RWPE2 (cell line): Measurements from ENCODE around the gene UBXN7.
"Not testable (repeated sequence)": the region's sequence is repeated elsewhere in the genome, so short reads cannot be mapped to it uniquely, and the experiment has no call there.

ENCODE experiments used
- ATAC-seq: fragments of 200-7000 bp; cut with Tn5 transposase; 3 replicates; pipeline ENCODE4 v1.9.1; 2021; ENCODE audit warnings: low read depth
- DNase-seq: peaks from one replicate; pipeline ENCODE4 v3.0.0-alpha.2; 2020; ENCODE audit warnings: low spot score
- H3K27ac ChIP-seq: fragments of 450-650 bp; 2 replicates; pipeline ENCODE4 v1.5.1; 2017; ENCODE audit warnings: mild to moderate bottlenecking; ENCODE audit not compliant: poor library complexity, severe bottlenecking
- H3K27me3 ChIP-seq: fragments of 250-450 bp; sonication (Bioruptor Pico); 2 replicates; pipeline ENCODE4 v1.5.1; 2021; ENCODE audit warnings: mild to moderate bottlenecking, moderate library complexity; ENCODE audit not compliant: insufficient read depth, poor library complexity, severe bottlenecking
- H3K36me3 ChIP-seq: fragments of 250-450 bp; sonication (Bioruptor Pico); 2 replicates; pipeline ENCODE4 v1.5.1; 2020; ENCODE audit warnings: low read depth, mild to moderate bottlenecking, moderate library complexity
- H3K4me1 ChIP-seq: fragments of 250-450 bp; sonication (Bioruptor Pico); 2 replicates; pipeline ENCODE4 v1.5.1; 2021; ENCODE audit warnings: mild to moderate bottlenecking, moderate library complexity; ENCODE audit not compliant: insufficient read depth, poor library complexity, severe bottlenecking
- H3K4me3 ChIP-seq: fragments of 250-450 bp; sonication (Bioruptor Pico); 2 replicates; pipeline ENCODE4 v1.5.1; 2021; ENCODE audit warnings: mild to moderate bottlenecking, moderate library complexity; ENCODE audit not compliant: severe bottlenecking
- H3K9me3 ChIP-seq: fragments of 250-450 bp; sonication (Bioruptor Pico); 2 replicates; pipeline ENCODE4 v1.5.1; 2021; ENCODE audit warnings: mild to moderate bottlenecking, moderate library complexity; ENCODE audit not compliant: severe bottlenecking
- TF ChIP-seq, protein P1 (sequence below): fragments of 450-650 bp; IDR thresholded peaks from one replicate; pipeline ENCODE4 v1.5.1; 2017; ENCODE audit warnings: mild to moderate bottlenecking, moderate library complexity; ENCODE audit not compliant: poor library complexity, severe bottlenecking

Gene UBXN7

DNA sequence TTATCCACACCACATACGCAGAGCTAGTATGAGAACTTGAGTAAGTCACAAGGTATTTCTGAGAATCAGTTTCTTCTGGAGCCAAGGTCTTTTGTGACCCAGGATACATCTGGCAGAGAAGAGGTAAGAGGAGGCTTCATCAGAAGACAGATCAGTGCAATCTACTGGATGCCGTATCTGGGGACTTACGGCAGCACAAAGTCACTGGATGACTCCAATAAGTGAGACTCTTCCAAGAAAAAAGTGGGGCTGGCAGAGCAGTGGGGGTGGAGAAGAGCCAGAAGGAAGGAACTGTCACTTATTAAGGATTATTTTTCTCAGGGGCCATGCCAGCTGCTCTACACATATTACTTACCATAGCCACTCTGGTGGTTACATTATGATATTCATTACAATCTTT lies 31.6 kb upstream of the UBXN7 start:
- Histone ChIP-seq H3K9me3 (no peaks in the 10 kb centered on the region), H3K27ac (no peak overlapping the region), H3K4me3 (no peak overlapping the region), H3K27me3 (no peaks in the 10 kb centered on the region), H3K36me3 (peaks cover 6% of the 10 kb centered on the region), H3K4me1 (no peaks in the 10 kb centered on the region)
- no peak for DNase-seq
- no peak for ATAC-seq
- TF ChIP-seq, protein P1, sequence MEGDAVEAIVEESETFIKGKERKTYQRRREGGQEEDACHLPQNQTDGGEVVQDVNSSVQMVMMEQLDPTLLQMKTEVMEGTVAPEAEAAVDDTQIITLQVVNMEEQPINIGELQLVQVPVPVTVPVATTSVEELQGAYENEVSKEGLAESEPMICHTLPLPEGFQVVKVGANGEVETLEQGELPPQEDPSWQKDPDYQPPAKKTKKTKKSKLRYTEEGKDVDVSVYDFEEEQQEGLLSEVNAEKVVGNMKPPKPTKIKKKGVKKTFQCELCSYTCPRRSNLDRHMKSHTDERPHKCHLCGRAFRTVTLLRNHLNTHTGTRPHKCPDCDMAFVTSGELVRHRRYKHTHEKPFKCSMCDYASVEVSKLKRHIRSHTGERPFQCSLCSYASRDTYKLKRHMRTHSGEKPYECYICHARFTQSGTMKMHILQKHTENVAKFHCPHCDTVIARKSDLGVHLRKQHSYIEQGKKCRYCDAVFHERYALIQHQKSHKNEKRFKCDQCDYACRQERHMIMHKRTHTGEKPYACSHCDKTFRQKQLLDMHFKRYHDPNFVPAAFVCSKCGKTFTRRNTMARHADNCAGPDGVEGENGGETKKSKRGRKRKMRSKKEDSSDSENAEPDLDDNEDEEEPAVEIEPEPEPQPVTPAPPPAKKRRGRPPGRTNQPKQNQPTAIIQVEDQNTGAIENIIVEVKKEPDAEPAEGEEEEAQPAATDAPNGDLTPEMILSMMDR: no peak

DNA sequence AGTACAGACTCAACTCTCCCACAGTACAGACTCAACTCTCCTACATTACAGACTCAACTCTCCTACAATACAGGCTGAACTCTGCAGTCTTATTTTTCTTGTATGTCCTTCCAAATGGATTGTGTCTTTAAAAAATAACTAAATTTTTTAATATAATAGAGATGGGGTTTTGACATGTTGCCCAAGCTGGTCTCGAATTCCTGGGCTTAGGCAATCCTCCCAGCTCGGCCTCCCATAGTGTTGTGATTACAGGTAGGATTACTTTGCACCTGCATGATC lies 31.2 kb upstream of the UBXN7 start:
- ATAC-seq: no peak
- TF ChIP-seq, protein P1: no peak
- no peak for DNase-seq

DNA sequence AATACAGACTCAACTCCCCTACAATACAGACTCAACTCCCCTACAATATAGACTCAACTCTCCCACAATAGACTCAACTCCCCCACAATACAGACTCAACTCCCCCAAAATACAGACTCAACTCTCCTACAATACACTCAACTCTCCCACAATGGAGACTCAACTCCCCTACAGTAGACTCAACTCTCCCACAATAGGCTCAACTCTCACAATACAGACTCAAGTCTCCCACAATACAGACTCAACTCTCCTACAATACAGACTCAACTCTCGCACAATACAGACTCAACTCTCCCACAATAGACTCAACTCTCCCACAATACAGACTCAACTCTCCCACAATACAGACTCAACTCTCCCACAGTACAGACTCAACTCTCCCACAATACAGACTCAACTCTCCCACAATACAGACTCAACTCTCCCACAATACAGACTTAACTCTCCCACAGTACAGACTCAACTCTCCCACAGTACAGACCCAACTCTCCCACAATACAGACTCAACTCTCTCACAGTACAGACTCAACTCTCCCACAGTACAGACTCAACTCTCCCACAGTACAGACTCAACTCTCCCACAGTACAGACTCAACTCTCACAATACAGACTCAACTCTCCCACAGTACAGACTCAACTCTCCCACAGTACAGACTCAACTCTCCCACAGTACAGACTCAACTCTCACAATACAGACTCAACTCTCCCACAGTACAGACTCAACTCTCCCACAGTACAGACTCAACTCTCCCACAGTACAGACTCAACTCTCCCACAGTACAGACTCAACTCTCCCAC lies 30.7 kb upstream of the UBXN7 start:
- H3K4me3 ChIP-seq, DNase-seq, H3K27ac ChIP-seq, H3K27me3 ChIP-seq, H3K4me1 ChIP-seq, H3K36me3 ChIP-seq, ATAC-seq, H3K9me3 ChIP-seq: not testable (repeated sequence)

More for the DNA sequence above, 31.2 kb upstream of the UBXN7 start:
- Histone ChIP-seq H3K4me3 (no peak overlapping the region), H3K27ac (no peak overlapping the region), H3K9me3 (no peaks in the 10 kb centered on the region), H3K4me1 (no peaks in the 10 kb centered on the region), H3K27me3 (no peaks in the 10 kb centered on the region), H3K36me3 (peaks cover 2% of the 10 kb centered on the region)

DNA sequence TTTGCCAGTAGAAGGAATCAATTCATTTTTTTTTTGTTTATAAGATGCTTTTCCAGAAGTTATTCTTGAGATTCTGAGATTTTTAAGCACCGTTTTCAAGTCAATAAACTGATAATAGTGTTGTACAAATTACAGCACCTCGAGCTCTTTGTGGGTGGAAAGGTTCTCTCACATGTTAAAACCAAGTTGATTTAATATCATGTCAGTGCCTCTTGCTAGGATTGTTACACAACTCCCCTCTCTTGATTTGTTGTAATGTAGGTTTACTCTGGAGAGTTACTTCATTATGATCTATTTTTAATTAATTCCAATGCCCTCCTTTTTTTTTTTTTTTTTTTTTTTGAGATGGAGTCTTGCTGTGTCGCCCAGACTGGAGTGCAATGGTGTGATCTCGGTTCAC lies 25.8 kb upstream of the UBXN7 start:
- no peaks in the 10 kb centered on the region for H3K36me3 ChIP-seq
- ATAC-seq (no peak), DNase-seq (no peak)
- TF ChIP-seq, protein P1: no peak
- H3K4me3 ChIP-seq: no peak overlapping the region
- no peaks in the 10 kb centered on the region for H3K4me1 ChIP-seq
- H3K27me3 ChIP-seq: no peaks in the 10 kb centered on the region
- H3K27ac ChIP-seq: no peak overlapping the region
- H3K9me3 ChIP-seq: no peaks in the 10 kb centered on the region

DNA sequence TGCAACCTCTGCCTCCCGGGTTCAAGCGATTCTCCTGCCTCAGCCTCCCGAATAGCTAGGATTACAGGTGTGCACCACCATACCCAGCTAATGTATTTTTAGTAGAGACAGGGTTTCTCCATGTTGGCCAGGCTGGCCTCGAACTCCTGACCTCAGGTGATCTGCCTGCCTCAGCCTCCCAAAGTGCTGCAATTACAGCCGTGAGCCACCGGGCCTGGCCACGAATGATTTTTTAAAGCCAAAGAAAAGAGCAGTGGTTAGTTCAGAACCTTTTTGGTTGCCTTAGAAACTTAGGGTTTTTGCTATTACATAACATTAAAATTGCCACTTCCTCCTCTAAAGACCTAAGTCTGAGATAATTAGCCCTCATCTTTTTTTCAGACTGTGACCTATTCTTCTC lies 25.2 kb upstream of the UBXN7 start:
- not testable (repeated sequence) for DNase-seq, H3K4me1 ChIP-seq, H3K27ac ChIP-seq, H3K9me3 ChIP-seq, H3K36me3 ChIP-seq, H3K4me3 ChIP-seq, H3K27me3 ChIP-seq, ATAC-seq

DNA sequence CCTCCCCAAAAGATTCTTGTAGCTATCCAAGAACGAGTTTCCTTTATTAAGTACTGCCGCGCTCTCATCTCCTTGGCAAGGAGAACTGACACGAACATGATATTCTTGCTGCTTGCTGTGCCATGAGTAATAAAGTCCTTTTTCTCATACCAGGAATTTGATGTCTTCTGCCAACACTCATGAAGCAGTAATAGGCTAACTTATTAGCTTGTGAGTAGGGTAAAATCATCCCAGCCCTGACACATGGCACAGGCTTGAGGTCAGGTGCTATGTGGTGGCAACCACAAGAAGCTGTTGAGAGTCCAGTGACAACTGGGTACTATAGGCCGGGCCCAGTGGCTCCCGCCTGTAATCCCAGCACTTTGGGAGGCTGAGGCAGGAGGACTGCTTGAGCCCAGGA lies 22.7 kb upstream of the UBXN7 start:
- no peaks in the 10 kb centered on the region for H3K36me3 ChIP-seq
- no peaks in the 10 kb centered on the region for H3K27me3 ChIP-seq
- no peak for ATAC-seq
- no peak for DNase-seq
- TF ChIP-seq, protein P1: no peak
- no peak overlapping the region for H3K27ac ChIP-seq
- H3K4me1 ChIP-seq: no peaks in the 10 kb centered on the region
- H3K4me3 ChIP-seq: no peak overlapping the region
- no peaks in the 10 kb centered on the region for H3K9me3 ChIP-seq
